Endothelial cell of umbilical vein (primary cell): ENCODE measurements around the gene FSTL3. TPM values are rescaled to one million over a fixed set of nuclear protein-coding genes. Genes with fewer than 3 reads are reported as not detected.

Source experiments
- BruUV-seq: library from RNA; stranded (reverse); fragments of 400-500 nt; replicated peaks from 2 replicates; lab custom pipeline; 2021; lab: Mats Ljungman, UMichigan
- CTCF ChIA-PET: fragments of 300-600, 350-600 bp; sonication (Branson Sonifier 250); formaldehyde crosslinking; loops from one replicate; lab custom pipeline; 2021; ENCODE audit warnings: antibody characterized with exemption, inconsistent platforms; lab: Charles Lee
- POLR2A ChIA-PET: fragments of 300-600, 350-600 bp; sonication (Branson Sonifier 250); formaldehyde crosslinking; loops from one replicate; lab custom pipeline; 2021; ENCODE audit warnings: antibody characterized with exemption, inconsistent platforms; lab: Charles Lee
- DNase-seq: peaks from one replicate; pipeline ENCODE4 v3.0.0-alpha.2; 2011; ENCODE audit warnings: low read depth, low spot score
- FAIRE-seq: peaks from 2 replicates; lab custom pipeline; 2011; peaks lifted over from hg19 to GRCh38; lab: Jason Lieb, UNC
- H2AFZ ChIP-seq: 2 replicates; pipeline ENCODE4 v1.6.0; 2012; ENCODE audit warnings: low read depth, low read length, control low read depth, inconsistent platforms
- H3K27ac ChIP-seq: 2 replicates; pipeline ENCODE4 v1.5.1; 2011; ENCODE audit warnings: low read depth, mild to moderate bottlenecking, control low read depth, low read length, moderate library complexity; ENCODE audit not compliant: insufficient read depth
- H3K27me3 ChIP-seq, 2 experiments: 2 replicates each; pipeline versions ENCODE4 v1.6.0 to v1.6.1; 2011; ENCODE audit warnings: low read length in 2 of 2, mixed read lengths in 1 of 2; ENCODE audit not compliant: control insufficient read depth in 2 of 2, insufficient read depth in 2 of 2
- H3K36me3 ChIP-seq, 2 experiments: 2 replicates in 1 of 2; 3 replicates in 1 of 2; pipeline ENCODE4 v1.5.1; 2011; ENCODE audit warnings: low read length in 2 of 2, mild to moderate bottlenecking in 1 of 2, moderate library complexity in 1 of 2; ENCODE audit not compliant: control insufficient read depth in 2 of 2, insufficient read depth in 2 of 2; ENCODE audit errors: extremely low read depth in 1 of 2
- H3K4me1 ChIP-seq: 3 replicates; pipeline ENCODE4 v1.5.1; 2011; ENCODE audit warnings: mild to moderate bottlenecking, low read length; ENCODE audit not compliant: control insufficient read depth, insufficient read depth; ENCODE audit errors: extremely low read depth
- H3K4me2 ChIP-seq: 2 replicates; pipeline ENCODE4 v1.6.1; 2011; ENCODE audit warnings: low read length, control low read depth, mixed read lengths; ENCODE audit not compliant: insufficient read depth
- H3K4me3 ChIP-seq, 3 experiments: fragments of 200-600 bp in 1 of 3; sonication (generic), shearing (Covaris generic) in 1 of 3; replicated peaks in 1 of 3; 2 replicates each; pipeline ENCODE4 v1.5.1; 2011 to 2016; ENCODE audit warnings: control low read depth in 3 of 3, low read length in 3 of 3, mild to moderate bottlenecking in 2 of 3, inconsistent platforms in 1 of 3, low read depth in 1 of 3, moderate library complexity in 1 of 3; ENCODE audit not compliant: insufficient read depth in 1 of 3
- H3K79me2 ChIP-seq: 2 replicates; pipeline ENCODE4 v1.6.0; 2012; ENCODE audit warnings: low read length, inconsistent platforms; ENCODE audit not compliant: control insufficient read depth, insufficient read depth
- H3K9ac ChIP-seq: replicated peaks from 2 replicates; pipeline ENCODE3; 2011; ENCODE audit warnings: low read length, control low read depth; ENCODE audit not compliant: insufficient read depth; ENCODE audit errors: extremely low read depth
- H3K9me1 ChIP-seq: replicated peaks from 3 replicates; pipeline ENCODE4 v1.6.0; 2011; ENCODE audit warnings: mild to moderate bottlenecking, low read length; ENCODE audit not compliant: control insufficient read depth, insufficient read depth; ENCODE audit errors: extremely low read depth
- H3K9me3 ChIP-seq: replicated peaks from 2 replicates; pipeline ENCODE4 v1.5.1; 2012; ENCODE audit warnings: low read length, inconsistent platforms; ENCODE audit not compliant: control insufficient read depth, insufficient read depth
- H4K20me1 ChIP-seq: replicated peaks from 2 replicates; pipeline ENCODE3; 2011; ENCODE audit warnings: mild to moderate bottlenecking, low read length; ENCODE audit not compliant: control insufficient read depth, insufficient read depth; ENCODE audit errors: extremely low read depth
- CTCF ChIP-seq, 2 donors: IDR thresholded peaks; 1 replicate in 1 of 2; 2 replicates in 1 of 2; pipeline ENCODE4 v1.5.1; 2011; ENCODE audit warnings: low read length in 2 of 2, mild to moderate bottlenecking in 2 of 2, moderate library complexity in 2 of 2, control low read depth in 1 of 2, inconsistent platforms in 1 of 2, low read depth in 1 of 2; ENCODE audit not compliant: insufficient read depth in 1 of 2; ENCODE audit errors: extremely low read depth in 1 of 2
- EZH2 ChIP-seq: IDR thresholded peaks from 2 replicates; pipeline ENCODE4 v1.6.1; 2012; ENCODE audit warnings: borderline replicate concordance, low read depth, mild to moderate bottlenecking, moderate library complexity, low read length, inconsistent platforms; ENCODE audit not compliant: severe bottlenecking
- FOS ChIP-seq: IDR thresholded peaks from 2 replicates; pipeline ENCODE4 v1.6.1; 2011; ENCODE audit warnings: mild to moderate bottlenecking, low read length, moderate library complexity, borderline replicate concordance; ENCODE audit not compliant: insufficient read depth
- GATA2 ChIP-seq: IDR thresholded peaks from 2 replicates; pipeline ENCODE4 v1.7.0; 2011; ENCODE audit warnings: low read depth, mild to moderate bottlenecking, moderate library complexity, mixed read lengths, low read length; ENCODE audit not compliant: insufficient read length, insufficient read depth
- JUN ChIP-seq: IDR thresholded peaks from 2 replicates; pipeline ENCODE4 v1.6.1; 2011; ENCODE audit warnings: borderline replicate concordance, low read depth; ENCODE audit not compliant: insufficient read length, insufficient read depth
- MAX ChIP-seq: IDR thresholded peaks from 2 replicates; pipeline ENCODE4 v1.6.1; 2011; ENCODE audit not compliant: insufficient read depth, insufficient read length
- MYC ChIP-seq: IDR thresholded peaks from one replicate; pipeline ENCODE4 v1.6.1; 2011; ENCODE audit warnings: mild to moderate bottlenecking, low read depth, low read length
- POLR2AphosphoS5 ChIP-seq: IDR thresholded peaks from 2 replicates; pipeline ENCODE4 v1.6.1; 2012; ENCODE audit warnings: low read depth, mild to moderate bottlenecking, control low read depth, low read length, moderate library complexity; ENCODE audit not compliant: insufficient read depth
- dilution Hi-C: fragments of 300-500 bp; cut with MboI; formaldehyde crosslinking; loops from one replicate; pipeline ENCODE4 v1.15.0; 2019; ENCODE audit warnings: low sequenced_read_pairs; ENCODE audit not compliant: extremely low pct_ligation_motif_present
- intact Hi-C: fragments of 100-400 bp; cut with micrococcal nuclease; formaldehyde crosslinking; loops from one replicate; pipeline ENCODE4 v1.10.0; 2022
- polyA plus RNA-seq, 4 experiments: library from polyadenylated mRNA; depleted of rRNA in 3 of 4; stranded (reverse) in 3 of 4; unstranded in 1 of 4; fragments of >200 nt; gene quantifications; 2 replicates each; pipeline versions ENCODE4 v1.2.1 to v1.2.3, GENCODE V29; 2011 to 2012; ENCODE audit warnings: missing spikeins in 1 of 4
- total RNA-seq: library from RNA; stranded (reverse); gene quantifications from 2 replicates; pipeline ENCODE4 v1.2.3, GENCODE V29; 2021

FSTL3 gene
- total and polyA plus RNA-seq, 2 donors (not counting 3 experiments of a cell fraction or from before 2014, with no cell fraction given): 19.9 to 45.2 TPM

- BruUV-seq: TSS peak; percentile 39
- Histone ChIP-seq H3K9me3 (no peaks in the 10 kb centered on the region), H4K20me1 (no peaks in the 10 kb centered on the region), H3K27me3 (no peaks in the 10 kb centered on the region), H2AFZ (no peak overlapping the region), H3K4me1 (peaks cover 19% of the 10 kb centered on the region), H3K9ac (peak overlapping the region; percentile 87), H3K9me1 (no peaks in the 10 kb centered on the region), H3K36me3 (peaks cover 0 to 10% of the 10 kb centered on the region in 2 experiments), H3K79me2 (peaks cover 64% of the 10 kb centered on the region), H3K4me2 (peak overlapping the region; percentile 68), H3K4me3 (peak overlapping the region; percentile 73 to 89 (median 86)), H3K27ac (peak overlapping the region; percentile 60)
- ChIA-PET POLR2A (no interaction called here), CTCF (interaction anchor here (0.8 kb wide), 1 partner anchor 77 kb away, joined by 4 read pairs; no protein-coding TSS in a partner anchor)
- intact Hi-C loops: loop anchor here (2.0 kb wide), 1 partner anchor 77 kb away; no protein-coding TSS in a partner anchor
- no peak for TF ChIP-seq JUN
- TF ChIP-seq POLR2AphosphoS5: no peak
- no peak for TF ChIP-seq MYC
- no peak for TF ChIP-seq FOS
- TF ChIP-seq CTCF (IDR thresholded peaks at IDR 0.05; ENCODE audit: extremely low read depth in 1 of 2, insufficient read depth in 1 of 2, low read depth in 1 of 2, low read length in 2 of 2): no peak
- TF ChIP-seq EZH2: no peak
- TF ChIP-seq MAX: no peak
- TF ChIP-seq GATA2: no peak
- dilution Hi-C loops: no loop called here
- FAIRE-seq: peak; percentile 31
- no peak for DNase-seq
Measured at GRCh38 chr19:661427-662196, 14.6 kb upstream of the FSTL3 start.
